COLO668 (cell line): ENCODE measurements around the gene RPL22L1.
"Not testable (repeated sequence)": the region's sequence is repeated elsewhere in the genome, so short reads cannot be mapped to it uniquely, and the experiment has no call there.

ENCODE experiments used
- DNase-seq: peaks from one replicate; lab custom pipeline; 2025; ENCODE audit not compliant: unreplicated experiment; lab: John Stamatoyannopoulos, UW

RPL22L1 gene

DNA sequence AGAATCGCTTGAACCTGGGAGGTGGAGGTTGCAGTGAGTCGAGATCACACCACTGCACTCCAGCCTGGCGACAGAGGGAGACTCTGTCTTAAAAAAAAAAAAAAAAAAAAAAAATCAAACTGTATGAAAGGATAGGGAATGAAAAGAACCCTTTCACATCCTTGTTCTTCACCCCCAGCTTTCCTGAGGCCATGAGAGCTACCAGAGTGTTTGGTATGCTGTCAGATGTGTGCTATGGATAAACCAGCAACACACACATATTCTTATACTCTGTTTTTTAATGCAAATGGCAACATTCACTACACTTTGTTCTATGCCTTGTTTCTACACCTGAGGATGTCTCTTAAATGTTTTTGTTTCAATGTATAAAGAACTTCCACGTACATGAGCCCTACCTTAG, 33.5 kb downstream of the RPL22L1 start:
- no peak for DNase-seq

DNA sequence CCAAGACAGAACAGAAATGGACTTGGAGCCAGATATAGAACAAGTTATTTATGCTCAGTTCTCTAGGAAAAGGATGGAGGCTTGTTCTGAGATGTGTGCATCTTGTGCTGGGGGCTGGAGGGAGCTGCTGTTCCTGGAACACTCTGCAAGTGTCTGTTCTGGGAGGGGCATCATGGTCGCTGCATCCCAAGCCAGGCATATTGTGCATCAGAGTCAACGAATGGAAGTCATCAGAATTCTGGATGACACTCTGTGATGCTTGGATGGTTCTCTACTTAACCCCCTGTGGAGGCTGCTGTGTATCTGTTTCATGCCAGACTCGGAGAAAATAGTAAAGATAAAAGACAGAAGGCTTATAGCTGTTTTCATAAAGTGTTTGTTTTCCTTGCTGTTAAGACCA, 34.7 kb downstream of the RPL22L1 start:
- peak; percentile 4 for DNase-seq

DNA sequence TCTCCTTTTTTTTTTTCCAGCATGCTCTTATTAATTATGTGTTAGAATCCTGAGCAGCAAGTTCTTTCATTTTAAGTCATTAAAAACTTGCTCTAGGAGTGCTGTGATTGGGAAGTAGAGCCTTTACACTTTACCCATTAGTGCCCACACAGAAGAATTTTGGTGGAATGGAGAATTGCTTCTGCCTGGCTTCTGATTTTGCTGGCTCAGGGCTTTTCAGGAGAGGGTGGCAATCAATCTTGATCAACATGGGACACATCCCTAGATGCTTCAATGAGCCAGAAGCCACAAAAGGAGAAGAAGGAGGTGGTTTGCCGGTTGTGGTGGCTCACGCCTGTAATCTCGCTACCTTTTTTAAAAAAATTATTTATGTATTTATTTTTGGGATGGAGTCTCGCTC, 39.4 kb downstream of the RPL22L1 start:
- no peak for DNase-seq

GRCh38 chr3:170829546-170830272, 40.3 kb downstream of the RPL22L1 start:
- no peak for DNase-seq

DNA sequence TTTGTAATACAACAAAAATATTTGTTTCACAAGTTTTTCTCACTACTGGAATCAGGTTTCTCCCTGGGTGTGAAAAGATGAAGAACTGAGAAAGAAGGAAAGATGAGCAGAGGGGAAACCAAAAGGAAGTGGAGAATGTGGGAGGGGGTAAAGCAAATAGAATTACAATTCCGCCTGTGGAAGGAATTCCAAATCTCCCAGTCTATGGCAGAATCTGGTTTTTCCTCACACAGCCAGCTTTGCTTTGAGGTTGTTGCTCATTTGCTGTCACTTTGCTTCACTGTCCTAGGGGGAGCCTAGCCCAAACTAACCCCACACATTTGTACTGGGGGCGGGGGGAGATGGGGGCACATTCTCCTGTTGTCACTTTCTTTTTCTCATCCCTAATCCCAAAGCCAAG, 43.9 kb downstream of the RPL22L1 start:
- no peak for DNase-seq

- DNase-seq = not testable (repeated sequence)
Measured at GRCh38 chr3:170823562-170823961, 46.4 kb downstream of the RPL22L1 start.

- DNase-seq = not testable (repeated sequence)
Measured at GRCh38 chr3:170818325-170818724, 51.7 kb downstream of the RPL22L1 start.

DNA sequence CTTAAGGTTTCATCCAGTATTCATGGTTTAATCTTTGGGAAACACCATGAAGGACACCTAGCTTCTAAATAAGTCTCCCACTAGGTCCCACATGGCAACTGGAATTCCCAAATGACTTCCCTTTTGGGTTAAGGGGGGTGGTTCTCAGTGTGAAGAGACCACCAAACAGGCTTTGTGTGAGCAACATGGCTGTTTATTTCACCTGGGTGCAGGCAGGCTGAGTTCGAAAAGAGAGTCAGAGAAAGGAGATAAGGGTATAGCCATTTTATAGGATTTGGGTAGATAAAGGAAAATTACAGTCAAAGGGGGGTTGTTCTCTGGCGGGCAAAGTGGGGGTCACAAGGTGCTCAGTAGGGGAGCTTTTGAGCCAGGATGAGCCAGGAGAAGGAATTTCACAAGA, 52.5 kb downstream of the RPL22L1 start:
- not testable (repeated sequence) for DNase-seq

- no peak for DNase-seq
Measured at GRCh38 chr3:170816841-170817240, 53.2 kb downstream of the RPL22L1 start.

DNA sequence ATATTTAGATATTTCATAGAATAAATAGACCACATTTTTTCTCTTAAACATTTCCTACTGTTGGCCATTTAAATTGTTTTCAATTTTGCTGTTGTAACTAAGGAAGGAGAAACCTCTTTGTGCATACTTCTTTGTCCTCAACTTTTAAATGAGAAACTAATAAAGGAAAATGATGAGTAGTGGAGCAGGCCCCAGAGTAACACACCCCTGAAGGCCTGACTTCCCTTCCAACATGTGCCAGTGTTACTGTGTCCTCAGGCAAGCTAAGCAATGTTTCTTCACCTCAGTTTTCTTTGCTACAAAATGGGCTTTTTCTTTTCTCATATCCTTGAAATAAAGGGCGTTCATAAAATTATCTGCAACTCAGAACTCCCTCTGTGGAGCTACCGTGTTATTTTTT, 53.7 kb downstream of the RPL22L1 start:
- no peak for DNase-seq

GRCh38 chr3:170815936-170816335, 54.1 kb downstream of the RPL22L1 start:
- DNase-seq = no peak

DNA sequence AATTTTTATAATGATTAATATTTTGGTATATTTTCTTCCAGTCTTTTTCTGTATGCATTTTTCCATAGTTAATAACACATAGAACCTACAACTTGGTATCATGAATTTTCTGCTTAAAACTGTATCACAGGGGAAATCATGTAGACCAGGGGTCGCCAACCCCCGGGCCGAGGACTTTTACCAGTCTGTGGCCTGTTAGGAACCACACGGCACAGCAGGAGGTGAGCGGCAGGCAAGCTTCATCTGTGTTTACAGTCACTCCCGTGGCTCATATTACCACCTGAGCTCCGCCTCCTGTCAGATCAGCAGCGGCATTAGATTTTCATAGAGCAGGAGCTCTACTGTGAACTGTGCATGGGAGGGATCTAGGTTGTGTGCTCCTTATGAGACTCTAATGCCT, 54.7 kb downstream of the RPL22L1 start:
- DNase-seq = peak; percentile 72
